NCI-H526 treated with DMSO at 0.1 percent for 48 hours (cell line): ENCODE results near the gene SLC35B1.

Experiments used
- DNase-seq: peaks from one replicate; lab custom pipeline; 2025; lab: John Stamatoyannopoulos, UW

The SLC35B1 gene

GRCh38 chr17:49707608-49708514, at the start of gene SLC35B1:
SLC35B1 (minus strand) TSS chr17:49707964; CDS start chr17:49707833, 131 bp downstream.
- peak; percentile 99 for DNase-seq

GRCh38 chr17:49757151-49757777, 49.5 kb upstream of the SLC35B1 start:
- no peak for DNase-seq

DNA sequence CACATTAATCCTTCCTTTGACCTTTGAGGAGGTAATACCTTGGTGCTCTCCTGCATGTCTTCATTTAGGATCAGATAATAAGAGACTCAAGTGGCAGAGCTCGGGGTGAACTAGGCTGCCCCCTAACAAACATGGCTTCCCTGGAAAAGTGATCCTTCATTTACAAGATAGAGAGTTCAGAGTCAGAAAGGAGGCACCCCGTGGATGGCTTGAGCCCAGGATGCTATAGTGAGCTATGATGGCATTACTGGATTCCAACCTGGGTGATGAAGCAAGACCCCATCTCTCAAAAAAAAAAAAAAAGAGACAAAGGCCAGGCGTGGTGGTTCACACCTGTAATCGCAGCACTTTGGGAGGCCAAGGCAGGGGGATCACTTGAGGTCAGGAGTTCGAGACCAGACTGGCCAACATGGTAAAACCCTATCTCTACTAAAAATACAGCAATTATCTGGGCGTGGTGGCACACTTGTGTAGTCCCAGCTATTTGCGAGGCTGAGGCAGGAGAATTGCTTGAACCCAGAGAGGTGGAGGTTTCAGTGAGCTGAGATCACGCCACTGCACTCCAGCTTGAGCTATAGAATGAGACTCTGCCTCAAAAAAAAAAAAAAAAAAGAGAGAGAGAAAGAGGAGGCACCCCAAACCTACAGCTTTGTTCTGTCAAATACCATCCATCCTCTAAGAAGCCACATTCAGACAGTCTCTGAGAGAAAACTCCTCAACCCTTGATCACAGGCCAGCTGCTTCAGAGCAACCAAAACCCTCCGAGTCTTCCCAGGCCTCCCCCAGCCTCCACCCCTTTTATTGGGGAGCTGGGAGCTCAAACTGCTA, 48.8 kb upstream of the SLC35B1 start:
- DNase-seq = no peak

GRCh38 chr17:49755663-49756283, 48.0 kb upstream of the SLC35B1 start:
- no peak for DNase-seq

- DNase-seq = no peak
Measured at GRCh38 chr17:49753959-49754391, 46.2 kb upstream of the SLC35B1 start.

- DNase-seq = no peak
Measured at GRCh38 chr17:49752508-49752907, 44.7 kb upstream of the SLC35B1 start.

DNA sequence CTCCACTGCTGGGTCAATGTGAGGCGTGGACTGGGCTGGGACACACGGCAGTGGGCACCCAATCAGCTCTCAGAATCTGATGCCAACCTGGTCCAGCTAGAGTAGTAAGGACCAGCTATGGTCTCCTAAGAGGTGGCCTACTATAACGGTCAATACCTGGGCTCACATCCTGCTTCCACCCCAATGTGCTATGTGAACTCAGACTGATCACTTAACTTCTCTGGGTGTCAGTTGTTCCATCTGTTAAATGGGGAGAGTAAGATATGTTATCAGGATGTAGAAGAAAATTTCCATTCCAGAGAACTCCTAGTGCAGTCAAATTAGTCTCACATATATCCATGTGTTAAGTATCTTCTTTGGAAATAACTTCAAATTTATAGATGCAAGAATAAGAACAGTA, 42.0 kb upstream of the SLC35B1 start:
- no peak for DNase-seq

DNA sequence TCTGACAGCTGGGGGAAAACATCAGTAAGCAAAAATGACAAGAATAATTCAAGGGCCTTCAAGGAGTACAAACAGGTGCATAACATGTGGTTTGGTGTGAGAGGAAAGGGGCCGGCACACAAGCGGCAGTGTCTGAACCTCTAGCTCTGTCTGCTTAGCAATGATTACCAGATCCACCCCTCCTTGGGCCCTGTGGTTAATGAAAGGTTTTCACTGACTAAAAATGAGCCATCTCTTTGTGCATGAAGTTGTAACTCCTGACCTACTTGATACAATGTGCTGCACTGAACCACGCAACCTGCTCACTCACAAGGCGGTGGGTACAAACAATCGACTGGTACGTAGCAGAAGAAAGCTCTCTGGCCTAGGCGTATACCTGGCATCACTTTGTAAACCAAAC, 41.0 kb upstream of the SLC35B1 start:
- DNase-seq = no peak

DNA sequence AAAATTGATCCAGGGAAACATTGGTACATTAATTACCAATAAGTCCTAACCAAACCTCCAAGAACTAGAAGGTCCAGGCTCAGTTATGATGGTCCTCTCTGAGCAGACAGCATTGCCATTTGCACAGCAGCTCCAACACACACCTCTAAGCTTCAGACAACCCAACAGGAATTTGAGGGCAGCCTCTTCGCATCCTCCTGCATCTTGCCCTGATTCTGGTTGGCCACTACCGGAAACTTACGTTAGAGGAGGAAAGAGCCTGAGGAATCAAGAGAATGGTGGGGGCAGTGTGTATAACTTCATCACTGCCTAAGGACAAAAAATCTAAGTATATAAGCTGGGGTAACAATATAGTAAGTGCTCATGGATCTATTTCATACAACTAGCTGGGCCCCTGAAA, 40.5 kb upstream of the SLC35B1 start:
- no peak for DNase-seq

- no peak for DNase-seq
Measured at GRCh38 chr17:49747632-49748031, 39.9 kb upstream of the SLC35B1 start.

DNA sequence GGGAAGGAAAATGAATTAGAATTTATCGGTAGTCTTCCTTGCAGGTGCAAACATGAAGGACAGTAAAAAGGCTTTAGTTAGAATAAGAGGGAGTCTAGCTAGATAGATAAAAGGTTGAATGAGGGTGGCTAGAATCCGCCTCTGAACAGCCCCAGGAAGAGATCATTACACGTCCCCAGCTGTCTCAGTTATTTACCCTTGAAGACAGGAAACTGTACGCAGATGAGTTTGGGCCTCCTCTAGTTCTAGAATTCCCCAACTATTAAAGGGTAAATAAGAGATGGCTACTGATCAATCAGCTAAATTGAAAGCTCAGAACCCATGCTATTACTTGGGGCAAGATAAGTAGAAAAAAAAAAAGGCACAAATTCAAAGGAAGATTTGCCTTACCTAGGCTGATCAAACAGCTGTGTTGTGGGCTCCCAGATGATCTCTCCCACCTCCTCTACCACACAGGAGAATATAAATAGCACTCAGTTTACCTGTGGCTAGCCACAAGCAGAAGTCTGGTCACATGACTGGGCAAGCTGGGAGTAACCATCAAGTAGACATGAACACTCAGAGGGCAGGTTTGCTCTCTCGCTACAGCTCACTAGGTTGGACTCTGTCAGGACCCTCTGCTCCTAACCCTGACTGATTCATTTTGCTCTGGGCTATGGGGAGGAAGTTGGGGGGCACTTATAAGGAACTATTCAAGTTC, 39.2 kb upstream of the SLC35B1 start:
- DNase-seq = no peak

DNA sequence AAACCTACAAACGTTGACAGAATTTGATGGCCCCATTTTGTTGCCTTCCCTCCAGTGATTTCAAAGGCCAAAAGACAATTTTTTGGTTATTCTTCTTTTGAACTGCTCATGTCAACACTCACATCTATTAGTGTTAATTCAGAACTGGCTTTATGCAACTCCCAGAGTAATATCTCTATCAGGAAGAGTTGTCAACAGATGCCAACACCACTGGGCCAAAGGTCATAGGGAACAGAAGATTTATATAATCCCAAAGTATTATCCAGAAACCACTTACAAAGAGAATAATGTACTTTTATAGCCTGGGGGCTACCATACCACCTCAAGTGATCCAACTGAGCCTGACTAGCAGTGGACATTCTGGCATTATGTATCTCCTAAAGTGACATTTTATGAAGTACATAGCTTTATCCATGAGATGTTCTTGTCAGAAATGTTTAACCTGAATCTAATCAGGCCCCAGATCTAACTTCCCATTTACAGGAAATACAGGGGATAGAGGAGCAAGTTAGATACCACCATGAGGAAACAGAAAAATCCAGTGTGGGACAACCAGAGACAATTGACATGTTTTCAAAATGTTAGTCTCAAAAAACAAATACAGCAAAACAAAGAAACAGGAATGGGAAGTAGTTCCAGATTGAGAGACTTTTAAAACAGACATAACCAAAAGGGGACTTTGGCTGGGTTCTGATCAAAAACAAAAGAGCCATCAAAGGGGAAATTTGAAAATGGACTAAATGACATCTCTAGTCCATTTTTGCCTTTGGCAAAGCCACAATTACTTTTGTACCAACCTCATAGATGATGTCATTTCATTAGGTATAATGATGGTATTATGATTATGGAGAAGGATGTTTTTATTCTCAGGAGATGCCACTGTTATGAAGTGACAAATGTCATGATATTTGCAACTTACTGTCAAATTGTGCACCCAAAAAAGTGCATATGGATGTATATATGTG, 37.7 kb upstream of the SLC35B1 start:
- no peak for DNase-seq

GRCh38 chr17:49742166-49742638, 34.4 kb upstream of the SLC35B1 start:
- no peak for DNase-seq

DNA sequence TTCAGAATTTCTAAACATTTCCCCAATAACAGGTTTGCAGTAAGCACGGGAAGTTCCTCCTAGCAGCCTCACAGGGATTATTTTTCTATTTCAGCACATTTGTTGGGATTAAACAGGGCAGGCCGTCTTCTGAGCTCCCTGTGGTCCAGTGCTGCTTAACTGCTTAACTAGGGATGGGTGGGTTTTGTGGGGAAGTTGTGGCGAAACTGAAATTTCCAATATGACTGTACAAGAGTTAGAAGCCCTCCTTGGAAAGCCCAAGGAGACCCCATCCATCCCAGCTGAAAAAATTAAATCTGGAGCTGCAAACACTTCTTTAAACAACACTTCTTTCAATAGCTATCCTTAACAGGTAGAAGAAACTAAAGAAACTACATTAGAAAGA, 33.9 kb upstream of the SLC35B1 start:
- no peak for DNase-seq

DNA sequence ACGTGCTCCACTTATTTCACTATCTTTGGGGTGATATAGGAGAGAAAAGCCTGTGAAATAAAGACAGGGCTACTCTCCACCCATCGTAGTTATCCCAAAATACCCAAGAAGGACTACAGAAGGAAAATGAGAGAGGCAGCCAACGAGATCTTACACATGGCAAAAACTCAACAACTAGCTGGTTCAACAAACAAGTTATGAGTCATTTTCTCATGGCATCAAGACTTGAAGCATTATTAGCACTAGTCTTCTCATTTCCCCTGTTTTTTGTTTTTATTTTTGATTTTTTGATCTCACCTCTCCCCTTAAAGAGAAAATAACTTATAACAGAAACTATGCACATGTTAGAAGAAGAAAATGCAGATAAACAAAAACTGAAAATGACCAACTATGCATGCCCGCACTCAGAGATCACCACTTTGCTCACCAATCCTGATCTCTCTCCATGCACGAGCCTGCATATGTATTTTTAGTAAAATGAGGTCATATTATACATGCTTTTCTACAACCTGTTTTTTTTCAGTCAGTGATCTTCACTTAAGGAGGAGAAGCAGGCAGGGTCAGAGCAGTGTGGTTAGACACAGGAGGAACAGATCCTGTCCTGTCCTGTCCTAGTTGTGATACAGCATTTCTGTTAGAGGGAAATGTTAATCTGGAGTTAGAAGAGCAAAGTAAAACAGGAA, 33.4 kb upstream of the SLC35B1 start:
- DNase-seq = no peak

- no peak for DNase-seq
Measured at GRCh38 chr17:49739641-49740271, 32.0 kb upstream of the SLC35B1 start.

- DNase-seq = no peak
Measured at GRCh38 chr17:49738456-49739163, 30.8 kb upstream of the SLC35B1 start.
